CD4-positive, alpha-beta memory T cell (primary cell): ENCODE measurements around the gene MAST2. TPM values are rescaled to one million over a fixed set of nuclear protein-coding genes. Genes with fewer than 3 reads are reported as not detected.

Experiments used
- CTCF ChIA-PET: fragments of 350-600 bp; sonication (Branson Sonifier 250); formaldehyde crosslinking; loops from one replicate; lab custom pipeline; 2021; ENCODE audit warnings: inconsistent platforms; ENCODE audit not compliant: partially characterized antibody; lab: Charles Lee
- POLR2A ChIA-PET: fragments of 350-600 bp; sonication (Branson Sonifier 250); formaldehyde crosslinking; loops from one replicate; lab custom pipeline; 2021; ENCODE audit not compliant: partially characterized antibody; lab: Charles Lee
- DNase-seq, 5 donors: peaks; one replicate each; pipeline versions ENCODE4 v3.0.0 to v3.0.0-alpha.2; 2020 to 2022; ENCODE audit warnings: mixed read lengths in 1 of 5
- H3K27ac ChIP-seq: one replicate; pipeline ENCODE4 v1.7.0; 2013; ENCODE audit warnings: low read depth, low read length
- H3K27me3 ChIP-seq: 2 replicates; pipeline ENCODE4 v1.7.0; 2013; ENCODE audit warnings: mild to moderate bottlenecking, low read length, moderate library complexity; ENCODE audit not compliant: insufficient read depth
- H3K36me3 ChIP-seq: 2 replicates; pipeline ENCODE4 v1.7.0; 2013; ENCODE audit warnings: mild to moderate bottlenecking, low read length, moderate library complexity; ENCODE audit not compliant: insufficient read depth
- H3K4me1 ChIP-seq: 2 replicates; pipeline ENCODE4 v1.7.0; 2013; ENCODE audit warnings: mild to moderate bottlenecking, low read length, moderate library complexity; ENCODE audit not compliant: insufficient read depth
- H3K4me3 ChIP-seq, 2 donors: one replicate each; pipeline ENCODE4 v1.7.0; 2013; ENCODE audit warnings: low read length in 2 of 2, mild to moderate bottlenecking in 1 of 2
- H3K9me3 ChIP-seq, 2 donors: one replicate each; pipeline ENCODE4 v1.7.0; 2013; ENCODE audit warnings: low read length in 2 of 2, control low read depth in 1 of 2; ENCODE audit not compliant: control insufficient read depth in 1 of 2
- H3K27ac Mint-ChIP-seq, 7 donors: one replicate each; pipeline ENCODE4 v1.8.0; 2020 to 2021; ENCODE audit warnings: mixed read lengths in 7 of 7, mild to moderate bottlenecking in 6 of 7, inconsistent platforms in 3 of 7, moderate library complexity in 3 of 7
- H3K27me3 Mint-ChIP-seq, 2 donors: one replicate each; pipeline ENCODE4 v1.8.0; 2020 to 2021; ENCODE audit warnings: mixed read lengths in 2 of 2
- H3K36me3 Mint-ChIP-seq, 2 donors: one replicate each; pipeline ENCODE4 v1.8.0; 2020 to 2021; ENCODE audit warnings: mixed read lengths in 2 of 2, inconsistent platforms in 1 of 2, mild to moderate bottlenecking in 1 of 2
- H3K4me1 Mint-ChIP-seq, 4 donors: one replicate each; pipeline ENCODE4 v1.8.0; 2020 to 2021; ENCODE audit warnings: mixed read lengths in 4 of 4, mild to moderate bottlenecking in 1 of 4
- H3K4me3 Mint-ChIP-seq, 8 donors: one replicate each; pipeline ENCODE4 v1.8.0; 2020 to 2021; ENCODE audit warnings: mixed read lengths in 8 of 8, mild to moderate bottlenecking in 7 of 8, moderate library complexity in 6 of 8, inconsistent platforms in 3 of 8
- H3K9me3 Mint-ChIP-seq, 8 donors: one replicate each; pipeline ENCODE4 v1.8.0; 2020 to 2021; ENCODE audit warnings: mixed read lengths in 8 of 8, mild to moderate bottlenecking in 5 of 8, inconsistent platforms in 3 of 8, moderate library complexity in 1 of 8
- intact Hi-C: fragments of 100-400 bp; cut with micrococcal nuclease; formaldehyde crosslinking; loops from one replicate; pipeline ENCODE4 v1.15.1; 2023
- polyA plus RNA-seq, 2 donors: library from polyadenylated mRNA; unstranded; fragments of 300-500 nt; fragmentation: Illumina TruSeq; gene quantifications; one replicate each; pipeline ENCODE4 v1.2.3, GENCODE V29; 2021
- total RNA-seq, 2 experiments: library from RNA; stranded (reverse); gene quantifications; one replicate each; pipeline ENCODE4 v1.2.3, GENCODE V29; 2021

MAST2 gene
- total and polyA plus RNA-seq, 4 experiments from 2014 or later, result 0.65 to 9.9 (median 4.3) TPM

DNA sequence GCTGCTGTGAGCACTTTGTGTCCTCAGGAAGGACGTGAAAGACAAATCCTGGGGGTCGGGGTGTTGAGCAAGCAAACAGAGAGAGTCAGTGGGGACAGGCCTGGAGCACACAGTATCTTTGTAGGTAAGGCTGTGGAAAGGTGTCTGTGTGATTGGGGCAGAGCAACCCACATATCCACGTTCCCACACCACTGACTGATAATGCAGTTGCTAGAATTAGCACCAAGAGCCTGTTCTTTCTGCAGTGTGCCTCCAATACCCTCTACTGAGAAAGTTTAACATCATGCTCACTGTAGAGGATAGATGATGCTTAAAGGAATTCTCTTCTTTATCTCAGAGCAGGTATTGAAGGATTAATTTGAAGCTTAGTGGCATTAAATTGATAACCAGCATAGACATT lies 167.9 kb downstream of the MAST2 start:
- H3K27me3 ChIP-seq, result no peaks in the 10 kb centered on the region
- Mint-ChIP-seq H3K36me3 (peaks cover 5 to 19% of the 10 kb centered on the region in 2 donors), H3K9me3 (no peaks in the 10 kb centered on the region), H3K4me3 (no peak overlapping the region), H3K4me1 (no peaks in the 10 kb centered on the region), H3K27ac (no peak overlapping the region), H3K27me3 (no peaks in the 10 kb centered on the region)
- intact Hi-C loops, result no loop called here
- H3K4me1 ChIP-seq, result no peaks in the 10 kb centered on the region
- no peak overlapping the region for H3K27ac ChIP-seq
- ChIA-PET POLR2A (no interaction called here), CTCF (no interaction called here)
- H3K9me3 ChIP-seq, result no peaks in the 10 kb centered on the region
- no peak for DNase-seq
- no peaks in the 10 kb centered on the region for H3K36me3 ChIP-seq
- no peak overlapping the region for H3K4me3 ChIP-seq

DNA sequence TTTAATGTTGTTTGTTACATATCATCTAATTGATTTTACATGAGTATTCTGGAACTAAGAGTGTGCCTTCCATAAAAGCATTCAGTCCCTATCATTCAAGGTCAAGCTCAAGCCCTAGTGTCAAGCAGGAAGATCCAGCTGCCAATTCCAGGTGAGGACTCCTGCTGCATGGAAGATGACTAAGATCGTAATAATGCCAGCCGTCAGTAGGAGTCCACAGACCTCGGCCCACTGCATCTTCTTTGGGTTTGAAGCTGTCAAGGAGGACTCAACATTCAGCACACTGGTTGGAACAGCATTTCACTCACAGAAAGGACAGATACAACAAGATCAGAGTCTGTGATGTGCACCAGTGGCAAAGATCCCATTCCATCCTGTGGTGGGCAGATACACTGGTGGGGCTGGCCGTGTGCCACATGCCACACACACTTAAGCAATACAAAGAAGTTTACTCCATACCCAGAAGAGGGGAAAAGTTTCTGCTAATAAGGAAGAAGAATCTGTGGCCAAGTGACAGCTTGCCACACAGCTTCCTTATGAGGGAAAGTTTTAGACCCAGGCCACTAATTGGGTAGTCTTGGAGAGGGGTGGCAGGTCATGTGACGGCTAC lies 168.6 kb downstream of the MAST2 start:
- no peak overlapping the region for H3K27ac Mint-ChIP-seq
- ChIA-PET CTCF (no interaction called here), POLR2A (no interaction called here)
- H3K4me3 Mint-ChIP-seq, result no peak overlapping the region
- intact Hi-C loops, result no loop called here
- no peak for DNase-seq
- peaks cover 5 to 19% of the 10 kb centered on the region in 2 donors for H3K36me3 Mint-ChIP-seq
- H3K27ac ChIP-seq, result no peak overlapping the region
- no peaks in the 10 kb centered on the region for H3K9me3 ChIP-seq
- H3K9me3 Mint-ChIP-seq, result no peaks in the 10 kb centered on the region
- no peak overlapping the region for H3K4me3 ChIP-seq
- H3K27me3 ChIP-seq, result no peaks in the 10 kb centered on the region
- H3K36me3 ChIP-seq, result no peaks in the 10 kb centered on the region
- H3K4me1 ChIP-seq, result no peaks in the 10 kb centered on the region
- H3K4me1 Mint-ChIP-seq, result no peaks in the 10 kb centered on the region
- no peaks in the 10 kb centered on the region for H3K27me3 Mint-ChIP-seq

DNA sequence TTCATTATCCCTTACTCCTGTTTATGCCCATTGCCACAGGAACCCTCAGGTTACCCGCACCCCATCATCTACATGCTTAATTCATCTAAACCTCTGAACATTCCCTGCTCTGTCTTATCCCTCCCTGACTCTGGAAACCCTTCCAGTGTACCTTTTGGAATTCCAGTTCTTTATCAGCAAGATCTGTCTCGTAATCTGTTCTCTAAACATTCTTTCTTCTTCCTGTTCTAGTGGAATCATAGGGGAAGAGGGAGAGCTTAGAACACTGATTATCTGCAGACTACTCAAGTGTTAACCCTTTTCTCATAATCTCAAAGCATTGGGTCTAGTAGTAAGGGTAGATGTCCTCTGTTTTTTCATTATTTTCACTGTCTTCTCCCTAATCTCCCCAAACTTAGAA lies 169.2 kb downstream of the MAST2 start:
- no peaks in the 10 kb centered on the region for H3K9me3 Mint-ChIP-seq
- CTCF ChIA-PET, result no interaction called here
- no peaks in the 10 kb centered on the region for H3K9me3 ChIP-seq
- no peak overlapping the region for H3K27ac ChIP-seq
- no peaks in the 10 kb centered on the region for H3K4me1 Mint-ChIP-seq
- H3K4me3 Mint-ChIP-seq, result no peak overlapping the region
- DNase-seq, result no peak
- no peak overlapping the region for H3K4me3 ChIP-seq
- no peaks in the 10 kb centered on the region for H3K27me3 Mint-ChIP-seq
- no peak overlapping the region for H3K27ac Mint-ChIP-seq
- no peaks in the 10 kb centered on the region for H3K27me3 ChIP-seq
- POLR2A ChIA-PET, result no interaction called here
- intact Hi-C loops, result no loop called here
- H3K36me3 Mint-ChIP-seq, result peaks cover 5 to 19% of the 10 kb centered on the region in 2 donors
- no peaks in the 10 kb centered on the region for H3K36me3 ChIP-seq
- H3K4me1 ChIP-seq, result no peaks in the 10 kb centered on the region

DNA sequence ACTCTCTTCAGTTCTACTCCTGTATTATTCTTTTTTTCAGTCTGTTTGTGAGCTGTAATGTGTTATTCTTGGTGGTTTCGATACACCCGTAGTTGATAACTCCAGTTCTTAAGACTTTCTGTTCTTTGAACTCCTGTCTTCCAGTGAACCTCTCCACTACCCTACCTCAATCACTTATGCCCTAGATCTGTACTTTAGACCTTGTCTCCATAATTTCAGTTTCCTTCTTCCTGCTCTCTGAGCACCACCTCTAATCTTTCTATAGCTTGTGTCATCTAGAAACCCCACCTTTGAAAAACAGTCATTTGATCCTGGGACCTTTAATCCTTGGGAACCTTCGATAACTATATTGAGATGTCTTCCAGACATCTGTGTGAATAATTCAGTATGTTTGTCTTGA lies 169.7 kb downstream of the MAST2 start:
- Mint-ChIP-seq H3K27ac (no peak overlapping the region), H3K4me3 (no peak overlapping the region)
- DNase-seq, result no peak

DNA sequence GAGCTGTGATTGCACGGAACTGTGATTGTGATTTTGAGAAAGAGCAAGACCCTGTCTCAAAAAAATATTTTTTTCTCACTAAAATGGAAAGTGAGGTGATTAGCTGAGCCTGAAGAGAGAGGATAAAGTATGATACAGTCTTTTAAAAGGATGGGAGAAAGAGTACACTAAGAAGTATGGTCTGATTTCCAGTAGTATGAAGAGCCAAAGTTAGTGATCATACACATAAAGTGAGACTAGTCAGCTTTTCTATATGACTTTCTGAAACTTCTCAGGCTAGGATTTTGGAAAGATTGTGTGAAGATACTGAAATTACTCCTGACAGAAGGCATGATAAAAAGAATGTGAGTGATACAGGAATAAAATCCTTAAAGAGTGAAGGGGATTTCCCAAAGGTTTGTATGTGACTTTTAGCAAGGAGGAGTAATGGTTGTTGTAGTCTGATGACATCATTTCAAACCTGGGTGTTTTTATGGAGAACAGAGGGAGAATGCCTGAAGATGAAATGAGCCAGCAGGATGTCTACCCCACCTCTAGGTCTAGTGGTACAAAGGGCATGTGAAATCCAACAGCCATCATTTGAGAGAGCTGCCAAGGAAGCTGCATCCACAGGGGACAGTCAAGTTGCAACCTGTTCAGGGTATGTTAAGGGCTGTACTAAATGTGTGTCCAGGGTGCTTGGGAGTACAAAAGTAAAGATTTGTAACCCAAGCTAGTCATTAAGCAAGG lies 171.3 kb downstream of the MAST2 start:
- Histone ChIP-seq H3K27ac (no peak overlapping the region), H3K4me3 (no peak overlapping the region), H3K27me3 (no peaks in the 10 kb centered on the region), H3K9me3 (no peaks in the 10 kb centered on the region), H3K36me3 (no peaks in the 10 kb centered on the region), H3K4me1 (no peaks in the 10 kb centered on the region)
- no peak for DNase-seq
- peaks cover 0 to 1% (median 0%) of the 10 kb centered on the region in 4 donors for H3K4me1 Mint-ChIP-seq
- ChIA-PET CTCF (no interaction called here), POLR2A (no interaction called here)
- peaks cover 6 to 19% of the 10 kb centered on the region in 2 donors for H3K36me3 Mint-ChIP-seq
- no peaks in the 10 kb centered on the region for H3K27me3 Mint-ChIP-seq
- intact Hi-C loops, result no loop called here
- H3K4me3 Mint-ChIP-seq, result no peak overlapping the region
- no peaks in the 10 kb centered on the region for H3K9me3 Mint-ChIP-seq
- H3K27ac Mint-ChIP-seq, result no peak overlapping the region

More for the DNA sequence above, 169.7 kb downstream of the MAST2 start:
- Histone ChIP-seq H3K36me3 (no peaks in the 10 kb centered on the region), H3K4me1 (no peaks in the 10 kb centered on the region), H3K4me3 (no peak overlapping the region), H3K27ac (no peak overlapping the region), H3K9me3 (no peaks in the 10 kb centered on the region), H3K27me3 (no peaks in the 10 kb centered on the region)
- CTCF ChIA-PET, result no interaction called here
- intact Hi-C loops, result no loop called here
- Mint-ChIP-seq H3K9me3 (no peaks in the 10 kb centered on the region), H3K4me1 (no peaks in the 10 kb centered on the region), H3K27me3 (no peaks in the 10 kb centered on the region), H3K36me3 (peaks cover 5 to 19% of the 10 kb centered on the region in 2 donors)
- POLR2A ChIA-PET, result no interaction called here

GRCh38 chr1:45976623-45977022 lies 173.2 kb downstream of the MAST2 start:
- Histone ChIP-seq H3K27me3 (no peaks in the 10 kb centered on the region), H3K4me3 (no peak overlapping the region), H3K36me3 (no peaks in the 10 kb centered on the region), H3K9me3 (no peaks in the 10 kb centered on the region), H3K27ac (no peak overlapping the region), H3K4me1 (no peaks in the 10 kb centered on the region)
- Mint-ChIP-seq H3K4me3 (no peak overlapping the region), H3K36me3 (peaks cover 2 to 9% of the 10 kb centered on the region in 2 donors), H3K9me3 (peaks cover 0 to 4% (median 0%) of the 10 kb centered on the region in 8 donors), H3K4me1 (peaks cover 0 to 1% (median 0%) of the 10 kb centered on the region in 4 donors), H3K27me3 (no peaks in the 10 kb centered on the region), H3K27ac (no peak overlapping the region)
- POLR2A ChIA-PET, result no interaction called here
- no peak for DNase-seq
- intact Hi-C loops, result no loop called here
- CTCF ChIA-PET, result no interaction called here

DNA sequence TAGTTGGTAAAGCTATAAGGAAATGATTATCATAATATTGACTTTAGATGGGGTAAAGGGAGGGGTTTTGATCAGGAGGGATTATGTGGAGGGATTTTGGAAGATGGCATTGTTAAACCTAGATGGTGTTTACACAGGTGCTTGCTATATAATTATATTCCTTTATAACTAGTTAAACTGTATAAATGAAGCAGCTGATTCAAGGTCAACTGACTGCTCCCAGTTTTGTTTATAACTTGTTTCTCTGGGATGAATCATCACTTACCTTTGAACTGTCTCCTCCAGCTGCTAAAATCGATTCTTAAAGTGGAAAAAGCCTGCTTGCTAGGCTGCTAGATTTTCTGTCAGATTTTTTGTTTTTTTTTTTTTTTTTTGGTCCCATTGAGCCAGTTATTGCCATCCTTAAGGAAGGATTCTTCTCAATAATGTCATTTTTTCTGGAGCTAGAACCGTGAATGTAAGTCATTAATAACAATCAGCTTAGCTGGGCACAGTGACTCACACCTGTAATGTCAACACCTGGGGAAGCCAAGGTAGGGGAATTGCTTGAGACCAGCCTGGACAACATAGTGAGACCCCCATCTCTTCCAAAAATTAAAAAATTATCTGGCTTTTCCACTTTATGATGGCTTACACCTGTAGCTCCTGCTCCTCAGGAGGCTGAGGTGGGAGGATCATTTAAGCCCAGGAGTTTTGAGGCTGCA lies 175.8 kb downstream of the MAST2 start:
- peaks cover 0 to 4% (median 0%) of the 10 kb centered on the region in 8 donors for H3K9me3 Mint-ChIP-seq
- Histone ChIP-seq H3K27ac (no peak overlapping the region), H3K36me3 (no peaks in the 10 kb centered on the region), H3K27me3 (no peaks in the 10 kb centered on the region), H3K4me1 (no peaks in the 10 kb centered on the region), H3K9me3 (no peaks in the 10 kb centered on the region), H3K4me3 (no peak overlapping the region)
- H3K4me3 Mint-ChIP-seq, result no peak overlapping the region
- CTCF ChIA-PET, result interaction anchor here (0.7 kb wide), 1 partner anchor 42 kb away, joined by 3 read pairs; no protein-coding TSS in a partner anchor
- H3K27me3 Mint-ChIP-seq, result no peaks in the 10 kb centered on the region
- H3K27ac Mint-ChIP-seq, result no peak overlapping the region
- no peak for DNase-seq
- H3K4me1 Mint-ChIP-seq, result peaks cover 0 to 1% (median 0%) of the 10 kb centered on the region in 4 donors
- POLR2A ChIA-PET, result no interaction called here
- peaks cover 2 to 4% of the 10 kb centered on the region in 2 donors for H3K36me3 Mint-ChIP-seq
- intact Hi-C loops, result no loop called here
